ENCODE results near the gene PRDM16. TPM values are rescaled to one million over a fixed set of nuclear protein-coding genes. Genes with fewer than 3 reads are reported as not detected.

The PRDM16 gene
- total RNA-seq, 1 experiment from 2014 or later = 0.04 TPM

DNA sequence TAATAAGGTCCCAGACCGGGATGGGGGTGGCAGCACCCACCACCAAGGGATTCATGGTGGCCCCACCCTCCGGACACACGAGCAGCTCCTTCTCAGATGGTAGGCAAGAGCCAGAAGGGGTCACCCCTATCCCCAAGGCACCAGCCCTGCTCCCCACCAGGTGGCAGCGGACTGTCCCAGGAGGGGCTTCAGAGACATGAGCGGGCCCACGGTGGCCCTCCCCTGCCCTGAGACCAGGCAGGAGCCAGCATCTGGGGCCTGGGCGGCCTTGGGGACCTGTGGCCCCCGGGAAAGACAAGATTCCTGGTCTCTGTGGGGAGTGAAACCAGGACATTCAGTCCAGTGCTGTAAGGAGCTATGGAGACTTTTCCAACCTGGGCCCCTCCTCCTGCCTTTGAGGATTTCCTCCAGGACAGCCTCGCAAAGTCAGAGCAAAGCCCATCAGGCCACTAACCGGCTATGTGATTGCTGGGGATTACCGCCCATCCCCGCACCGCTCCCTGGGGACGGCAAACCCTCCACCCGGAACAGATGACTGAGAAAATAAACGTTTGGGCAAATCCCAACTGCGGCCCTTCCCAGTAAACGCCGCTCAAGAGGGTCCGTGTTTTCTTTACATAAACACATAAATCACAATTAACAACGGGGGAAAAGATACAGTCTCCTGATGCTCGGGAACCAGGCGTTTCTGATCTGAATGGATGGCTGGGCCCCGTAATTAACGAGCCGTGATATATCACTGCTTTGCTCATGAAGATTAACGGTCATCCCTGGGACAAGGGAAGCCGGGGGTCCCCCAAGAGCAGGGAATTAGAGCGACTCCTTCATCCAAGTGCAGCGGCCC, 334.6 kb downstream of the PRDM16 start:
- ATAC-seq (peak; percentile 31; the same call in 1 of the 2 replicates), DNase-seq (no peak)
- Histone ChIP-seq H4K20me1 (ENCODE audit: low read length) (no peaks in the 10 kb centered on the region), H2AFZ (ENCODE audit: low read length) (no peak overlapping the region), H3K4me3 (ENCODE audit: low read length) (no peak overlapping the region), H3K9ac (ENCODE audit: low read length) (no peak overlapping the region), H3K27me3 (ENCODE audit: low read length) (peaks cover 99% of the 10 kb centered on the region), H3K4me1 (ENCODE audit: insufficient read depth, low read length) (peaks cover 4% of the 10 kb centered on the region; the same call in 1 of the 2 replicates), H3K79me2 (ENCODE audit: low read length) (no peaks in the 10 kb centered on the region), H3K9me3 (ENCODE audit: low read length) (no peaks in the 10 kb centered on the region), H3K27ac (ENCODE audit: low read length) (no peak overlapping the region), H3K4me2 (ENCODE audit: low read length) (no peak overlapping the region), H3K9me2 (replicated peaks; ENCODE audit: low read length) (no peaks in the 10 kb centered on the region), H3F3A (ENCODE audit: low read length, unreplicated experiment) (no peaks in the 10 kb centered on the region), H3K36me3 (ENCODE audit: low read depth, low read length) (no peaks in the 10 kb centered on the region)
- POLR2A ChIA-PET (ENCODE audit: unreplicated experiment) = no interaction called here
- BruUV-seq (replicated peaks) = no TSS peak
- CTCF ChIA-PET = no interaction called here
- TF ChIP-seq, protein P1, sequence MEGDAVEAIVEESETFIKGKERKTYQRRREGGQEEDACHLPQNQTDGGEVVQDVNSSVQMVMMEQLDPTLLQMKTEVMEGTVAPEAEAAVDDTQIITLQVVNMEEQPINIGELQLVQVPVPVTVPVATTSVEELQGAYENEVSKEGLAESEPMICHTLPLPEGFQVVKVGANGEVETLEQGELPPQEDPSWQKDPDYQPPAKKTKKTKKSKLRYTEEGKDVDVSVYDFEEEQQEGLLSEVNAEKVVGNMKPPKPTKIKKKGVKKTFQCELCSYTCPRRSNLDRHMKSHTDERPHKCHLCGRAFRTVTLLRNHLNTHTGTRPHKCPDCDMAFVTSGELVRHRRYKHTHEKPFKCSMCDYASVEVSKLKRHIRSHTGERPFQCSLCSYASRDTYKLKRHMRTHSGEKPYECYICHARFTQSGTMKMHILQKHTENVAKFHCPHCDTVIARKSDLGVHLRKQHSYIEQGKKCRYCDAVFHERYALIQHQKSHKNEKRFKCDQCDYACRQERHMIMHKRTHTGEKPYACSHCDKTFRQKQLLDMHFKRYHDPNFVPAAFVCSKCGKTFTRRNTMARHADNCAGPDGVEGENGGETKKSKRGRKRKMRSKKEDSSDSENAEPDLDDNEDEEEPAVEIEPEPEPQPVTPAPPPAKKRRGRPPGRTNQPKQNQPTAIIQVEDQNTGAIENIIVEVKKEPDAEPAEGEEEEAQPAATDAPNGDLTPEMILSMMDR (conservative IDR thresholded peaks at IDR 0.05; ENCODE audit: low read depth, low read length) = peak; percentile 57
- TF ChIP-seq EZH2phosphoT487 (IDR thresholded peaks at IDR 0.05; ENCODE audit: borderline replicate concordance, low read length) (peak; percentile 35; the same call in 1 of the 2 replicates), EZH2 (IDR thresholded peaks at IDR 0.05; ENCODE audit: low read length, unreplicated experiment) (no peak)
- intact Hi-C loops (cut with micrococcal nuclease) = no loop called here

DNA sequence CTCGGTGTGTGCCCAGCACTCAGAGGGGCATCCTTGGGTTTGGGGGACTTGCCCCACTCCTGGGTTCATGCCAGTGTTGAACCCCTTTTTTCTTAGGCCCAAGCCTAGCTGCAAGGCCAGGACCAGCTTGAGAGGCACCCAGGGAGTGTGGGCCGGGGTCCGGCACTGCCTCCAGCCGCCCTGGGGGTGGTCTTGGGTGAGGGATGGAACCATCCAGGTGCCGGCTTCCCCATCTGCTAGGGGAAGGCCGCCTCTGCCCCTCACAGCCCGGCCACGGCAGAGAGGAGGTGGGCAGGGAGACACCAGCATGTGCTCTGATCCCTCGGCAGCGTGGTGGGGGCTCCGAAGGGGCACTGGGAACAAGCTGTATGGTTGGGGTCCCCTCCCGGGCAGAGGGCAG, 335.3 kb downstream of the PRDM16 start:
- ATAC-seq = no peak

More for the DNA sequence above, 335.3 kb downstream of the PRDM16 start:
- TF ChIP-seq EZH2 (IDR thresholded peaks at IDR 0.05; ENCODE audit: low read length, unreplicated experiment) (no peak), EZH2phosphoT487 (IDR thresholded peaks at IDR 0.05; ENCODE audit: borderline replicate concordance, low read length) (no peak)
- TF ChIP-seq, protein P1 (conservative IDR thresholded peaks at IDR 0.05; ENCODE audit: low read depth, low read length) = no peak
- H3K27ac ChIP-seq (ENCODE audit: low read length) = no peak overlapping the region
- no peaks in the 10 kb centered on the region for H3K36me3 ChIP-seq (ENCODE audit: low read depth, low read length)
- H3K4me3 ChIP-seq (ENCODE audit: low read length) = no peak overlapping the region
- no peak overlapping the region for H3K9ac ChIP-seq (ENCODE audit: low read length)
- H3K4me1 ChIP-seq (ENCODE audit: insufficient read depth, low read length) = peaks cover 4% of the 10 kb centered on the region; the same call in 1 of the 2 replicates
- ChIA-PET POLR2A (ENCODE audit: unreplicated experiment) (no interaction called here), CTCF (no interaction called here)
- intact Hi-C loops (cut with micrococcal nuclease) = no loop called here
- no peak for DNase-seq
- H3K4me2 ChIP-seq (ENCODE audit: low read length) = no peak overlapping the region
- no peaks in the 10 kb centered on the region for H4K20me1 ChIP-seq (ENCODE audit: low read length)
- no peaks in the 10 kb centered on the region for H3K9me3 ChIP-seq (ENCODE audit: low read length)
- no peak overlapping the region for H2AFZ ChIP-seq (ENCODE audit: low read length)
- H3K79me2 ChIP-seq (ENCODE audit: low read length) = no peaks in the 10 kb centered on the region
- no TSS peak for BruUV-seq (replicated peaks)
- H3F3A ChIP-seq (ENCODE audit: low read length, unreplicated experiment) = no peaks in the 10 kb centered on the region
- H3K27me3 ChIP-seq (ENCODE audit: low read length) = peaks cover 93% of the 10 kb centered on the region
- H3K9me2 ChIP-seq (replicated peaks; ENCODE audit: low read length) = no peaks in the 10 kb centered on the region
